Measurements from ENCODE around the gene SDCCAG8.

SDCCAG8 gene

DNA sequence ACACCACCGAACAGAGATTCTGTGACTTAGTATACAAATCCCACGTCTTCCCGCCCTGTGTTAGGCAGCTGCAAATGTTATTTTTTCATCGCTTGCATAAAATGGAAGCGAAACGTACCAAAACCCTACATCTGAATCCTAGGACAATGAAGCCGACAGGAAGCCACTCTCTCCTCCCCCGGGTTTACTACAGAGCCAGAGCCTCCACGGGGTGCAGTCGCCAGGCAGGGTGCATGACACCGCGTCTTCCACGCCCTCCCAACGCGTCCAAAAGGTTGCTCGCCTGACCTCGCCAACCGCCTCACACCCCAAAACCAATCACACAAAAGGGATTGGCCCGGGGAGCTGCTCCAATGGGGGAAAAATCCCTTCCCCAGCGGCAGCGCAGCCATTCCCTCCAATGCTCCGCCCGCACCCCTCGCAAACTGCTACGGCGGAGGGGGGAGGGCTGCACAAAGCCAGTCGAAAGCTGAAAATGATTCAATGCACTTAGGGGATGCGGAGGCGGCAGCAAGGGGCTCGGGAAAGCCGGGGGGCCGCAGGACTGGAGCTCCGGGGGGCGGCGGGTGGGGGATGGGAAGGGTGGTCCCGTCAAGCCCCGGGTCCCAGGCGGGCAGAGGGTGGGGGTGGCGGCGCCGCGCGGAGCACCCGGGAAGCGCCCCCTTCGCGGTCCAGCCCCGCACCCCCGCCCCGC lies 1.5 kb upstream of the SDCCAG8 start:
- DNase-seq (ENCODE audit: low read depth), result no peak

GRCh38 chr1:243254927-243255790 lies 682 bp upstream of the SDCCAG8 start, which contains the start of gene CEP170:
CEP170 (minus strand) TSS chr1:243255281; CDS start chr1:243225280, 30,001 bp downstream.
- peak; percentile 86 for DNase-seq (ENCODE audit: low read depth)

DNA sequence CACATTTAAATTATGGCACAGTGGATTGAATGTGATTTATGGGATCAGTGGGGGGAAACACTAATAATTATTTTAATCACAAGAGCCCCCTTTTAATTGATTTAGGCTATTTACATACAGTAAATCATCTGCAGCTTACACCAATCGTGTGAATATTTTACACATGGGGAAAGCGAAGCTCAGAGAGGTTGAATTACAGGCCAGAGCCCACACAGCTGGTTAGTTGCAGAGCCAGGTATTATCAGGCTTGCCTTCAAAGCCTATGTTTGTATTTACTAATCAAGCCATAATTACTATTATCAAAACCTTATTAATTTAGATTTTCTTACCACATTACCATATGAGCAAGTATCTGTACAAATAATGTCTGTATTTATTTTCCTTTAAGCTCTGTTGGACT lies 749 bp downstream of the SDCCAG8 start:
- no peak for DNase-seq (ENCODE audit: low read depth)

DNA sequence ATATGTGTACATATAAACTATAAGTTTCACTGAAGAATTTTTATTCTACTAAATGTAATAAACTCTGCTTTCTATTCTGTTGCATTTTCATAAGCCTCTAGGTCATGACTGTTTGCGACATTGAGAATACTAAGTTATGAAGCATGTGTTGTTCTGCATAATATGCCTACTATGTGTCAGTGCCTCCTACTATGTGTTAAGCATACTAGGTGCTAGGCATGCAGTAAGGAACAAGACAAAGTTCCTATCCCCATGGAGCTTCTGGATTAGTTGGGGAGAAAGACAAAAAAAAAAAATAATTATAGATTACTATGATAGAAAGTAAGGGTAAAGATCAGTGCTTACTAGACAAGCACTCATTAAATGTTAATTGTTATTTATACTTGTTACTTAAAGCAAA lies 1.3 kb downstream of the SDCCAG8 start:
- no peak for DNase-seq (ENCODE audit: low read depth)

DNA sequence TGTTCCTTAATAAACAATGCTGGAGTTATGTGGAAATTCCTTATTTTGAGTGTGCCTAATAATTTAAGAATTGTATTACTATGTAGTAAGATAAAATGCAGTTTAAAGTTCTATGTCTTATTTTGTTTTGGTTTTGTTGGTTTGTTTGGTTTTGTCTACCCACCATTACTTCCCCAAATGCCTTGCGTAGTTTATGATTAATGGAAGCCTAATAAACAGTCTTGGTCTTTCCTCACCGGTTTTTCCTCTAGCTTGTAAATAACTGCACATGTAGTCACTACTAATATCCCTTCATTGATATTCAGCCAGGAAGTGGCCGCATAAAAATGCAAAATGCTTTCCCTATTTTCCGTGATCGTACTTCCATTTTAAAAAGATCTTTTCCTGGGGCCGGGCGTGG lies 2.9 kb downstream of the SDCCAG8 start:
- DNase-seq (ENCODE audit: low read depth), result no peak

DNA sequence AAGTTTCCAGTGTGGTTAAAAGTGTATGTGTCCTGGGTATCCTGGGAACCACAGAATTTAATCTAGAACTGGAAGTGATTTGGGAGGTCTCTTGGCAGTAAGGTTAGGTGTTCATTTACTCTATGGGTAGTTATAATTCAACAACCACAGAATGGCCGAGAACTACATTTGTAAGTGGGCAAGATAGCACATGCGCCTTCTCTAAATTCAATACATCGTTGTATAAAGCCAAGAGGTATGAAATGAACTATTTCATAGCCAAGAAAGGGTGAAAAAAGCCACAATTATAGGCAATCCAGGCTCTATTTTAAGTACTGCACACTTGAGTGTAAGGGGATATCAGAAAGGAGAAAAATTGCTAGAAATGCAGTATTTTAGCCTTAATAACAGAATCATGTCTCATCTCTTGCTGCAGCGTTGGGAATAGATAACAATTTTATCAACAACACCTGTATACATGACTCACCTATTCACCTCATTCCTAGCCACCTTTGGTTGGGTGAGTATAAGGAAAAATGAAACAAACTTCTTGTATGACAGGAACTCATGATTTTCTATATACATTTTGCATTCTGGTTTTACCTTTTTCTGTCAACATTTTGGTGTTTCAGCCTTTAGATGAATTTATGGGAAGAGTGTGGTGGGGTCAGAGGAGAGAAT lies 4.5 kb downstream of the SDCCAG8 start:
- no peak for DNase-seq (ENCODE audit: low read depth)

DNA sequence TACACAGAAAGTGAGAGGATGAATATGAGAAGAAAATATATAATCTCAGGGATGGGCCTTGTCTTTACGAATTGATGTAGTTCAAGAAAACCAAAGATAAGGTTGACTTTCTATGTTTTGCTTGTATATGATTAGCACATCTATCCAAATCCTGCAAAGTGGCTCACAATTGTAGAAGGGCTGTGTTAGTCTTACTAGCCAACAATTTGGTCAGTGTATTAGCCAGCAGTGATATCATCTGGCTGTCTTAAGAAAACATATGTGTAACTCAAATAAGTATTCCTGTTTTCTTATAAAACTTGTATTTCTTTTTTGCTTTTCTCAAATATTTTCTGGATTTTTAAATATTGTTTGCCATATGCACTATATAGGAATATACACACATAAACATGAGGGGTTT lies 5.5 kb downstream of the SDCCAG8 start:
- DNase-seq (ENCODE audit: low read depth), result no peak

- no peak for DNase-seq (ENCODE audit: low read depth)
These were observed 8.9 kb downstream of the SDCCAG8 start for GRCh38 chr1:243264717-243265116.

GRCh38 chr1:243266231-243266630 lies 10.4 kb downstream of the SDCCAG8 start:
- DNase-seq (ENCODE audit: low read depth), result no peak

GRCh38 chr1:243267471-243267880 lies 11.6 kb downstream of the SDCCAG8 start:
- DNase-seq (ENCODE audit: low read depth), result no peak

DNA sequence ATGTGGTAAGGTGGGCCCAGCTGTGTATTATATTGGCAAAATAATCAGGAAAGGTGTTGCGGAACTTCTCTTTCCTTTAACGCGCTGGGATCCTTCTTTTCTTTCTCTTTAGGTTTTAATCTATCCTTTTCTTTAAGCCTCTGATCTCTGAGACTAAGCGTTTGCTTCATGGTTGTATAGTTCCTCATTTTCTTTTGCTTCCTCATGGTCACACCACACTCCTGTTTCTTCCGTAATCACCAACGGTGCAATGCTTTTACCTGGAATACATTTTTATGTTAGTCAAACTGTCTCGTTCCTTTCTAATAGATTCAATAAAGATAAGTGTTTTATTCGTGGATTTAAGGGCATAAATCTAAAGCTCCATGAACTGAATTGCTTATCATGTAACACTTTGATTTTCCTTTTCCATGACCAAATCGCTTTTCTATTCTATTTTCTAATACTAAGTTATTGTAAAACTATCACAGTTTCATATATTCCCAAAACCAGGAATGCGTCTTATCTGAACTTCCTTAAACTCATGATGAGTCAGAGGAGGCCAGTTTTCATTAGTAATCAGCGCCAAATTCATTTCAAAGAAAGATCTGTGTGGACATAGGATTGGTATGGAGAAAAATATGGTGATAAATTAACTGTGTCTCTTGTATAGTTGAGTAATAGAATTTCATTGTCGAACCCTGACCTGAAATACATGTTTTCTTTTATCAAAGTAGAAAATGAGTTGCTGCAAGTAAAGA lies 12.2 kb downstream of the SDCCAG8 start:
- no peak for DNase-seq (ENCODE audit: low read depth)

DNA sequence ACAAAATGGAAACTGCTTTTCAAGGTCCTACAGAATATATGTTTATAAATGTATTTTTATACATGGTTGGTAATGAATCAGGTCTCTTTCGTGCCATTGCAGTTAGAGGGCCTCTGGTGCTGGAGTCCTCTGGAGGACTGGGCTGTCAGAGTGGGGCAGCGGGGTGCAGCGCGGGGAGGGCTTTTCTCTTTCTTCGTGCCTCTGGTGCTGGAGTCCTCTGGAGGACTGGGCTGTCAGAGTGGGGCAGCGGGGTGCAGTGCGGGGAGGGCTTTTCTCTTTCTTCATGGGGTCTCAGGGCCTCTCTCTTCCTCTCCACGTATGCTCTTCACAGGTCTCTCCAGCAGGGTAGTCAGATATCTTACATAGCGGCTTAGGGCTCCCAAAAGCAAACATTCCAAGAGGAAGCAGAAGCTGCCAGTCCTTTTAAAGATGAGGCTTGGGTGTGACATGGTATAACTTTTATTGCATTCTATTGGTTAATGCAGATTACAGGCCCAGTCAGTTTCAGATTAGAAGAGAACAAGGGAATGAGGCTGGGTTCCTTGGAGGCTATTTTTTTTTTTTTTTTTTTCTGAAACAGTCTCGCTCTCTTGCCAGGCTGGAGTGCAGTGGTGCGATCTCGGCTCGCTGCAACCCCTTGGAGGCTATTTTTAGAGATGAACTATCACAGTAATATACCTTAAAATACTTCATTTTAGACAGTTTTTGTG lies 13.1 kb downstream of the SDCCAG8 start:
- DNase-seq (ENCODE audit: low read depth), result no peak

- no peak for DNase-seq (ENCODE audit: low read depth)
These were observed 13.6 kb downstream of the SDCCAG8 start for GRCh38 chr1:243269461-243269801.

GRCh38 chr1:243270097-243270864 lies 14.4 kb downstream of the SDCCAG8 start:
- no peak for DNase-seq (ENCODE audit: low read depth)

DNA sequence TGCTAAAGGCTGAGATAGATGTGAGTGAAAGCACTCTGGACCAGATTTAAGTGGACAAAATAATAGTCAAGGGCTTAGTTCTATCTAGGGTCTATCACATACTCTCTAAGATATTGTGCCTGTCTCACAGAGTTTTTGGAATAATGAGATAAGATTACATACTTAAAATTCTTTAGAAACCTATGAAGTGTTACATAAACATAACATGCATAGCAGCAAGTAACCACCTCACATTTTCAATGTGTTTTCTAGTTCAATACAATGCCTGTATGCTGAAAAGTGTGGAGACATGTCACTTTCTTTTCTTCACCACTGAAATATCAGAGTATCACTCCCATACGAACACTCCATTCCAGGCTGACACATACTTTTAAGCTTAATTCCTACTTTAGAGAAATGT lies 16.2 kb downstream of the SDCCAG8 start:
- no peak for DNase-seq (ENCODE audit: low read depth)

DNA sequence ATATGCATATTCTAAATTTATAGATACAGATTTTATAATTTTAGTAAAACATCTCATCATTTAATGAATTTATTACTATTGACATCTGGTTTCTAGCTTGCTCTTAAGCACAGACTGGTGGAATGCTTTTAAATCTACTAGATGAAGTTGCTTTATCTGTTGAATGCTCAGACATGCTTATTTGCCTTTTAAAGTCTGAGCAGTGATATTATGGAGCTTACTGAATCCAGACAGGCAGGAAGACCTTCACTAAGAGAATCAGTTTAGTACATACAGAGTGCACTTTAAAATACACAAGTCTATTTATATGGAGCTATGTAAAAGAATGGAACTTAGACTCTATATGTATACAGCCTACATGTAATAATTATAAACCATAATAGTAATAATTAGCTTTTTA lies 16.6 kb downstream of the SDCCAG8 start:
- no peak for DNase-seq (ENCODE audit: low read depth)

- no peak for DNase-seq (ENCODE audit: low read depth)
These were observed 17.7 kb downstream of the SDCCAG8 start for GRCh38 chr1:243273506-243273905.

DNA sequence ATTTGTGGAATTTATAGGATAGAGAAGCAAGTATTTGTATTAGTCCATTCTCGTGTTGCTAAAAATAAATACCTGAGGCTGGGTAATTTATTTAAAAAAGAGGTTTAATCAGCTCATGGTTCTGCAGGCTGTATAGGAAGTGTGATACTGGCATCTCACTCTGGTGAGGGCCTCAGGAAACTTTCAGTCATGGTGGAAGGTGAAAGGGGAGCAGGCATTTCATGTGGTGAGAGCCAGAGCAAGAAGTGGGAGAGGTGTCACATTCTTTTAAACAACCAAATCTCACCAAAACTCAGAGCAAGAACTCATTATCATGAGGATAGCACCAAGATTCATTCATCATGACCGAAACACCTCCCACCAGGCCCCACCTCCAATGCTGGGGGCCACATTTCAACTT lies 18.1 kb downstream of the SDCCAG8 start:
- DNase-seq (ENCODE audit: low read depth), result no peak

GRCh38 chr1:243275316-243275715 lies 19.5 kb downstream of the SDCCAG8 start:
- no peak for DNase-seq (ENCODE audit: low read depth)

GRCh38 chr1:243280571-243281129 lies 24.8 kb downstream of the SDCCAG8 start:
- no peak for DNase-seq (ENCODE audit: low read depth)

GRCh38 chr1:243281672-243282071 lies 25.8 kb downstream of the SDCCAG8 start:
- DNase-seq (ENCODE audit: low read depth), result no peak

All from non-pigmented ciliary epithelial cell (primary cell).